PFSK-1 (cell line): ENCODE measurements around the gene SLC4A7.

ENCODE experiments used
- FOXP2 ChIP-seq: optimal IDR thresholded peaks from 2 replicates; pipeline ENCODE3; 2011; ENCODE audit warnings: borderline replicate concordance, control low read depth, inconsistent platforms; ENCODE audit not compliant: insufficient read depth; ENCODE audit errors: extremely low read length, extremely low read depth
- POLR2AphosphoS5 ChIP-seq: IDR thresholded peaks from 2 replicates; pipeline ENCODE4 v1.6.1; 2012; ENCODE audit warnings: low read depth, mild to moderate bottlenecking, control low read depth, low read length, moderate library complexity
- SIN3A ChIP-seq: IDR thresholded peaks from 2 replicates; pipeline ENCODE4 v1.6.1; 2012; ENCODE audit warnings: mild to moderate bottlenecking, low read length, moderate library complexity, borderline replicate concordance; ENCODE audit not compliant: insufficient read depth
- TAF1 ChIP-seq: IDR thresholded peaks from 2 replicates; pipeline ENCODE4 v1.6.1; 2012; ENCODE audit warnings: low read length, control low read depth, borderline replicate concordance; ENCODE audit not compliant: insufficient read depth
- TF ChIP-seq, protein P1 (sequence below), 2 experiments: IDR thresholded peaks; 2 replicates each; pipeline versions ENCODE4 v1.6.1 to v1.8.0; 2011 to 2012; ENCODE audit warnings: low read depth in 2 of 2, low read length in 2 of 2, control low read depth in 1 of 2, inconsistent platforms in 1 of 2, mild to moderate bottlenecking in 1 of 2, moderate library complexity in 1 of 2; ENCODE audit not compliant: insufficient read depth in 1 of 2

SLC4A7 gene

DNA sequence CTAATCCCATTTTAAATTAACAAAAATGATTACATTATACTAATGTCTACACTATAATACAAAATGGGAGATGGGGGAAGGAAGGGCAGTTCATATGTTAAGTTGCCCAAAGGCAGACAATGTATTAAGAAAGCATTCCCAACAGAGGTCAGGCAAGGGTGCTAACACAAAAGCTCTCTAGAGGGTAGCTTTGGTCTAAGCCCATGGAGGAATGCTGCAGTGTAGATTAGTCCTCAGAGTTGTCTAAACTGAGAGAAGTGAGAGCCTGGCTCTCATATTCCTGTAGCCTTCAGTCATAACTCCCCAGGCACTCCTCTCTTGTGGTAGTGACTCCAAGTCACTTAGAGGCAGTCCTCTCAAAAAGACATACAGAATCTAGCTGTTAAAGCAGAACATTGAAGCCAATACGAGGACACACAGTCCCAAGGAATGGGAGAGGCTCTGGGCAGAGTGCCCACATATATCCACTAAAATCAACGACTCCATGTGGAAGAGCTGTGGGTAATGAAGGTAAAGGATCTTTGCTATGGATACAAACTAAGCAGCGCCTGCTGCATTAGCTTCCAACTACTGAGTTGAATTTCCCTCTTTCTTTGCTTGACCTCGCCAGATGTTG is 129.5 kb downstream of the SLC4A7 start:
- no peak for TF ChIP-seq POLR2AphosphoS5
- no peak for TF ChIP-seq FOXP2
- no peak for TF ChIP-seq TAF1
- TF ChIP-seq, protein P1, sequence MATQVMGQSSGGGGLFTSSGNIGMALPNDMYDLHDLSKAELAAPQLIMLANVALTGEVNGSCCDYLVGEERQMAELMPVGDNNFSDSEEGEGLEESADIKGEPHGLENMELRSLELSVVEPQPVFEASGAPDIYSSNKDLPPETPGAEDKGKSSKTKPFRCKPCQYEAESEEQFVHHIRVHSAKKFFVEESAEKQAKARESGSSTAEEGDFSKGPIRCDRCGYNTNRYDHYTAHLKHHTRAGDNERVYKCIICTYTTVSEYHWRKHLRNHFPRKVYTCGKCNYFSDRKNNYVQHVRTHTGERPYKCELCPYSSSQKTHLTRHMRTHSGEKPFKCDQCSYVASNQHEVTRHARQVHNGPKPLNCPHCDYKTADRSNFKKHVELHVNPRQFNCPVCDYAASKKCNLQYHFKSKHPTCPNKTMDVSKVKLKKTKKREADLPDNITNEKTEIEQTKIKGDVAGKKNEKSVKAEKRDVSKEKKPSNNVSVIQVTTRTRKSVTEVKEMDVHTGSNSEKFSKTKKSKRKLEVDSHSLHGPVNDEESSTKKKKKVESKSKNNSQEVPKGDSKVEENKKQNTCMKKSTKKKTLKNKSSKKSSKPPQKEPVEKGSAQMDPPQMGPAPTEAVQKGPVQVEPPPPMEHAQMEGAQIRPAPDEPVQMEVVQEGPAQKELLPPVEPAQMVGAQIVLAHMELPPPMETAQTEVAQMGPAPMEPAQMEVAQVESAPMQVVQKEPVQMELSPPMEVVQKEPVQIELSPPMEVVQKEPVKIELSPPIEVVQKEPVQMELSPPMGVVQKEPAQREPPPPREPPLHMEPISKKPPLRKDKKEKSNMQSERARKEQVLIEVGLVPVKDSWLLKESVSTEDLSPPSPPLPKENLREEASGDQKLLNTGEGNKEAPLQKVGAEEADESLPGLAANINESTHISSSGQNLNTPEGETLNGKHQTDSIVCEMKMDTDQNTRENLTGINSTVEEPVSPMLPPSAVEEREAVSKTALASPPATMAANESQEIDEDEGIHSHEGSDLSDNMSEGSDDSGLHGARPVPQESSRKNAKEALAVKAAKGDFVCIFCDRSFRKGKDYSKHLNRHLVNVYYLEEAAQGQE (IDR thresholded peaks at IDR 0.05; ENCODE audit: insufficient read depth in 1 of 2, low read depth in 2 of 2, low read length in 2 of 2) = no peak
- no peak for TF ChIP-seq SIN3A

DNA sequence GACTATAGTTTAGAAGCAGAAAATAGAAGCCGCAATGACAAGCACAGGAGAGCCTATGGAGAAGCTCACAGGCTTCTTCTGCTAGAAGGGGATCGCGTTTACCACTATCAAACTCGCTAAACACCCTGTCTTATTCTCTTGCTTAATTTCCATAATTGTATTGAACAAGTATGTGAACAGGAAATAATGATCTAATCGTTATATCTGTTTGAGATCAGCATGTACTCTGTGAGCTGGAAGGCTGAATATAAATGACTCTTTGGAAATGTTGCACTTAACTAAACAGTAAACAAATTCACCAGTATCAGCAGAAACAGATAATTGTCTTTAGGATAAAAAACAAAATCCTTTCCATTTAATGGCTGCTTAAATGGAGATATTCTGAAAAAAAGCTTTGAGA is 130.0 kb downstream of the SLC4A7 start:
- no peak for TF ChIP-seq FOXP2
- TF ChIP-seq TAF1 = no peak
- no peak for TF ChIP-seq SIN3A
- no peak for TF ChIP-seq POLR2AphosphoS5
- TF ChIP-seq, protein P1 (IDR thresholded peaks at IDR 0.05; ENCODE audit: insufficient read depth in 1 of 2, low read depth in 2 of 2, low read length in 2 of 2) = no peak

DNA sequence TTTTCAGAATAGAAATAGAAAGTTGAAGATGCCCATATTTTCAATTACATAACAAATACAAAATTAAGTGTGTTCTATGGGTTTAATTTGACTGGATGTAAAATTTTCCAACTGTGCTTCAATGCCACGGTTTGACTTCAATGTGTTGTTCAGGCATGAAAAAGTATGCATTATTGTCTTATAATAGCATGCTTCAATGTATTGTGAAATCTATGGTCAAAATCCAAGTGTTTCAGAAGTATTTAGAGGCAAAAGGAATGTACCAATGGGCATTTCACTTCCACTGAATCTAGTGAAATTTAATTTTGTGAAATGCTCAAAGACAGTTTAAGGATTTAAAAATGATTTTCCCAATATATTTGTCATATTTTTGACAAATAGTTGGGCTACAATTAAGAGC is 131.0 kb downstream of the SLC4A7 start:
- TF ChIP-seq SIN3A = no peak

DNA sequence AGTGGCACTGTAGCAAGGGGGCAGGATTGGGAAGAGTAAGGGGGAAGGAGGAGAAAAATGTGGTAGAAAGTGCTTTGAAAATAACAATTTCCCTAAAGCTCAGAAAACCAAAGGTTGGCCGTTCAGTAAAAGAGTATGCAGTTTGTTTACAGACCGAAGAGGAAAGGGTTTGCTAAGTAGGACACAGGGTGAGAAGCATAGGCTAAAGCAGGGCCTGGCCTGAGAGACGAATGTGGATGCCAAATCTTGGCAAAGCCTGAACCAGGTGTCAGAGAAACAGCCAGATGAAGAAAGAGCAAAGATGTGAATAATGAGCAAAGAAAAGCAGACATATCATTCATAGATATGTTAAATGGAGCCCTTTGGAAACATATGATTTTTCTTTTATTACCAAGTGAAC is 132.1 kb downstream of the SLC4A7 start:
- TF ChIP-seq TAF1 (no peak), POLR2AphosphoS5 (no peak), SIN3A (no peak), FOXP2 (no peak)
- TF ChIP-seq, protein P1 (IDR thresholded peaks at IDR 0.05; ENCODE audit: insufficient read depth in 1 of 2, low read depth in 2 of 2, low read length in 2 of 2) = no peak

DNA sequence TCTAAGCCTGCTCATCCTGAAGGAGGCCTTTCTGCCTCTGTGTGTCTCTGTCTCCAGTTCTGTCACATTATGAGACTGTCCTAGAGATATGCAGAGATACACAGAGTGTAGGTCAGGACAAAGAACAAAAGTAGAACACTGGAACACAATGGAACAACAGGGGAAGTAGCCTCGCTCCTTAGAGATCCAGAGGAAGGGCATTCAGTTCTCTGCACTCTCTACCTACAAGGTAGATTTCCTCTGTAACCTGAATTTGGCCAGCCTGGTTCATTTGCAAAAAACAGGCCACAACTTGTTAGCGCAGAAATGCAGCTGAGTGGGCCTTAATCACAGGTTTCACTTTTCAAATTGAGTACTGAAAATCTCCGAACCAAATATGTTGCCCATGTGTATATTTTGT is 134.4 kb downstream of the SLC4A7 start:
- TF ChIP-seq, protein P1 (IDR thresholded peaks at IDR 0.05; ENCODE audit: insufficient read depth in 1 of 2, low read depth in 2 of 2, low read length in 2 of 2) = no peak
- no peak for TF ChIP-seq TAF1
- TF ChIP-seq POLR2AphosphoS5 = no peak
- TF ChIP-seq FOXP2 = no peak
